Activated naive CD8-positive, alpha-beta T cell (primary cell): ENCODE data around the gene CSF1.

ENCODE experiments used
- H3K27ac Mint-ChIP-seq: one replicate; pipeline ENCODE4 v1.8.0; 2021; ENCODE audit warnings: mixed read lengths
- H3K27me3 Mint-ChIP-seq: one replicate; pipeline ENCODE4 v1.8.0; 2021; ENCODE audit warnings: mixed read lengths
- H3K36me3 Mint-ChIP-seq: one replicate; pipeline ENCODE4 v1.8.0; 2021; ENCODE audit warnings: mixed read lengths
- H3K4me1 Mint-ChIP-seq: one replicate; pipeline ENCODE4 v1.8.0; 2021; ENCODE audit warnings: low read depth, mixed read lengths
- H3K4me3 Mint-ChIP-seq: one replicate; pipeline ENCODE4 v1.8.0; 2021; ENCODE audit warnings: mild to moderate bottlenecking, mixed read lengths
- H3K9me3 Mint-ChIP-seq: one replicate; pipeline ENCODE4 v1.8.0; 2021; ENCODE audit warnings: low read depth, mixed read lengths

Gene CSF1

DNA sequence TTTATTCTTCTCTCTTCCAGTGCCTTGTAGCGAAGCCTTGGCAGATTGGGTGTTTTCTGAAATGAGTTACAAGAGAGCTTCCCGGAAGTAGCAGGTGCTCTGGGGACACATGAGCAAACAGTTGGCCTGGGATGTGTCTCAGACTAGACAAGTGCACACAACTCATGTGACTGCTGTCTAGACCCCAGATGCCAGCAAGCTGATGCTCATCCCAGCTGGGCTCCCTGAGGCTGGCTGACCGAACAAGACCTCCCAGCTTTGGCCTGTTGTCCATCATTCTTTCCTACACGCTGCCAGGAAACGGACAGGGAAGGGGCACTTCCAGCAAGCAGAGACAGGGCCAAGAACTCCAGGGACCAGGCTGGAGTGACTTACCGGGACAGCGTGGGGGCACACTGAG is 18.7 kb upstream of the CSF1 start:
- Mint-ChIP-seq H3K27ac (peak overlapping the region; percentile 28), H3K27me3 (no peaks in the 10 kb centered on the region), H3K9me3 (no peaks in the 10 kb centered on the region), H3K4me1 (peaks cover 25% of the 10 kb centered on the region), H3K4me3 (no peak overlapping the region), H3K36me3 (no peaks in the 10 kb centered on the region)

DNA sequence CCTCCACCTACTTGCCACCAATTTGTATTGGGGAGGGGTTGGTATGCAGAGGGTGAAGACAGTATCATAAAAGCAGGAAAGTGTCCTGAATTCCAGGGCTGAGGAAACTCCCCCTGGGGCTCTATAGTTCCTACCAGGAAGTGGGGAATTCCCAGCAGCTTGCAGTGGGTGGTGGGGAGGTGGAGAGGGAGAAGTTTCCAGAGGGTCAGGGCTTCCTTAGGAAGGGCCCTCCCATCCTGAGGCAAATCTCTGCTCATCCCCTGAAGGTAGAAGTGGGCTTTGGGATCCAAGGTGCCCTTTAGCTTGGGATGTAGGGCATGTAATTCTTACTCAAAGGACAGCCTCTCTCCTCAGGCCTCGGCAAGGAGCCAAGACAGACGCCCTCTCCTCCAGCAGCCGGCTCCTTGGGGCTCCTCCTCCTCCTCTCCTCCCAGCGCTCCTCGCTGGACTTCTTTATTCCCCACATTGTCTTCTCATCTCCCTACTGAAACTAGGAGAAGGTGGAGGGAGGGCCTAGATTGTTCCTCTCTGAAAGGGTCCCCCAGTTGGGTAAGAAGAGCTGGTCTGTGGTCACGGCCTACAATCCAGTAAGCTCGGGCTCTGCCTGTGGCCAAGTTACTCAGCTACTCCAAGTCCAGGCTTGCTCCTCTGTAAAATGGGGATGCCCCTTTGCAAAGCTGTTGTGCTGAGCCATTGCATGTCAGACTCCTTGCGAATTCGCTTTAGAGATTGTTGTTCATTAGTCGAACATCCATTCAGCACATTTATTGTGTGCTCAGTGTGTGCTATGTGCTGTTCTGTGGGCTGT is 17.9 kb upstream of the CSF1 start:
- Mint-ChIP-seq H3K27ac (no peak overlapping the region), H3K27me3 (no peaks in the 10 kb centered on the region), H3K4me3 (no peak overlapping the region), H3K4me1 (peaks cover 25% of the 10 kb centered on the region), H3K9me3 (no peaks in the 10 kb centered on the region), H3K36me3 (no peaks in the 10 kb centered on the region)

DNA sequence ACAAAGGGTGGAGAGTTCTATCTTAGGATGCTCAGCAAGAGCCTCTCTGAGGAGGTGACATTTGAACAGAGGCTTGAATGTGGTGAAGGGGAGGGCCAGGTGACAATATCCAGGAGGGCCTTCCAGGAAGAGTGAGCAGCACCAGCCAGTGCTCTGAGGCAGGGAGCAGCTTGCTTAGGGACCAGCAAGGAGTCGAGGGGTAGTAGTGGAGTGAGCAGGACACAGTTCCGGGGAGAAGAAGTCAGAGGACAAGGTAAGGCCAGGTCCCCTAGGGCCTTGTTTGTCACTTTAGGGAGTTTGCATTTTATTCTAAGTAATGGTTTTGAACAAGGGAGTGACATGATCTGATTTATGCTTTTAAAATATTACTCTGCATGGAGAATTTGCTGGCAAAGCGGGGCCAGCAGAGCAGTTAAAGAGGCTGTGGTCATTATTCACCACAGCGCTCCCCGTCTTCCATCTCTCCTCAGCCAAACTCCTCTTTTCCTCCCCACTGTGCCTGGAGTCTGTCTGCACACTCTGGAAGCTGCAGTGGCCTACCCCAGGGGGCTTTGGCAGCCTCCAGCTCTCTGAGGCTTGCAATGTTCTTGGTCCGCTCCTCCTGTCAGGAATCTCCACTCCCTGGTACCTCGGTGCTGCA is 17.0 kb upstream of the CSF1 start:
- Mint-ChIP-seq H3K4me3 (no peak overlapping the region), H3K27me3 (no peaks in the 10 kb centered on the region), H3K27ac (no peak overlapping the region), H3K36me3 (no peaks in the 10 kb centered on the region), H3K9me3 (no peaks in the 10 kb centered on the region), H3K4me1 (peaks cover 25% of the 10 kb centered on the region)

DNA sequence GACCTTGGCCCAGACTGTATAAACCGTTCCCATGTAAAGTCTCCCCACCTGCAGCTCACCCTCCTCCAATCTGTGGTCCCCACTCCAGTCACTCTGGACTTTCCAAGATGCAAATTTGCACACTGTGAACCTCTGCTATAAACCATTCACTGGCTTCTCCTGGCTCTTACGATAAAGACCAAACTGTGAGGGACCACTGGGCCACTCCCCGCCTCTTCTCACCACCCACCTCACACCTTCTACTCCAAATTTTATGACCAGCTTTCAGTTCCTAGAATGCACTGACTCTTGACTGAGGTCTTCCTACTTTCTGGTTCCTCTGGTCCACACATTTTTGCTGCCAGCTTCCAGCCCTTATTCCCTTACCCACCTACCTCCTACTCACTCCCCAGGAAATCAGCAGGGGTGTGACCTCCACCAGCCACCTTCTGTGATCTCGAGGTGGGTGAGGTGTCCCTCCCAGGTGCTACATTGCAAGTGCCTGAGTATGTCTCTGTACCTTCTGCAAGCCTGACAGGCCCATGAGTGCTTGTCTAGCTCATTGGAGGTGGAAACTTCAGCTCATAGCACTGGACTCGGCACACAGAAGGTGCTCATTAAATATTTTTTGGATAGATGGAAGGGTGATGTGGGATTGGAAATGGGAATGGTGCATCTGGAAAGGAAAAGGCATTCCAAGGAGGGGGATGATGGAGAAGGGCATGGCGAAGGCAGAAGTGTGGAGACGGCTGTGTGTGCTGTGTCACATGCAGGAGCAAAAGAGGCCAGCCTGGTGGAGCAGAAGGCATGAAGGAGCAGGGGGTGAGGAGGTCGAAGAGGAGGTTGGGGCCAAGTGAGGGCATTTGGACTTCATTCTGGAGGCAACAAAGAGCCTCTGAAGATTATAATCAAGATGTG is 15.6 kb upstream of the CSF1 start:
- no peaks in the 10 kb centered on the region for H3K27me3 Mint-ChIP-seq
- no peaks in the 10 kb centered on the region for H3K9me3 Mint-ChIP-seq
- no peak overlapping the region for H3K4me3 Mint-ChIP-seq
- H3K36me3 Mint-ChIP-seq: no peaks in the 10 kb centered on the region
- no peak overlapping the region for H3K27ac Mint-ChIP-seq
- H3K4me1 Mint-ChIP-seq: peaks cover 23% of the 10 kb centered on the region

DNA sequence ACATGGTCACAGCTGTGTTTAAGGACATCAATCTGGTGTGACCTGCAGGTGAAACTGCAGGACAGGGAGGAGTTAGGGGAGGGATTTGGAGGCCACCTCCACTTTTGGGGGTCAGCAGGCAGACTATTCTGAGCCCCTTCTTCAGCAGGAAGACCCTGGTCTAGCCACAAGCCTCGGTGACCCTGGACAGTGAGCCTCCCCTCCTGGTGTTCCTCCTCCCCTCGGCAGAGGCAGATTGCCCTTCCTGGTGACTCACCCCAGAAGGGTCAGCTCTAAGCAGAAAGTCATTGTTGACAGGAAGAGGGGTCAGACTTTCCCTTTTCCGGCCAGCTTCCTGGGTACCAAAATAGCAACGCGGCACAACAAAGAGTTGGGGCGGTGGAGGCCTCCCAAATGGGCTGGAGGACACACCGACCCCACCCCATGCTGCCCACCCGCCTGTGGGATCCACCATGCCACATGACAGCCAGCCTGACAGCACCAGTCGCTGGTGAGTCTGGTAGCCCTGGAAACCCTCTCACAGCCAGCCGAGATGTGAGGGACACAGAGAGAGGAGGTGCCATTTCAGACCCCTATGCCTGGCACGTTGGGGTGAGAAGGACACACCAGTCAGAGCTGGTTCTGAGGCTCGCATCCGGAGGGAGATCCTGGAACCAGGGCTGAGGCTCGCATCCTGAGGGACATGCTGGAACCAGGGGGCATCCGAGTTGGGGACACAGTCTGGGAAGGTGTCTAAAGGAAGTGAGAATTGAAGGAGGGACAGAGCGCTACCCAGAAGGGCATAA is 14.7 kb upstream of the CSF1 start:
- Mint-ChIP-seq H3K36me3 (no peaks in the 10 kb centered on the region), H3K27me3 (no peaks in the 10 kb centered on the region), H3K4me3 (no peak overlapping the region), H3K9me3 (no peaks in the 10 kb centered on the region), H3K4me1 (peaks cover 16% of the 10 kb centered on the region), H3K27ac (no peak overlapping the region)

DNA sequence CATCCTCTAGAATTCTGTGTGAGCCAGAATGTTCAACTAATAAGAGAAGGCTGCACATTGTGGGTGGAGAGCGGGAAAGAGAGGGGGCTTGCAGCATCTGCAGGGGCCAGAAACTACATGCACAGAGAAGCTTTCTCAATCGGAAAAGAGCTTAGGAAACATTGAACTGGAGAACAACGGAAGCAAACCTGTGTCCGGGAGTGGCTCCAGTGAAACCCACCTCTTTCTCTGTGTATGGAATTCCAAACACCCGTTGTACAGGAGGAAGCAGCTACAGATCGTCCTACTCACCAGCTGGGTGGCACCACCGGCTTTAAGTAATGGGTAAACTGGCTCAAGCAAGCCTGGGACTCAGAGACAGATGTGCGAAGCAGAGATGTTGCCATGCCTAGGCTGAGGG is 14.0 kb upstream of the CSF1 start:
- Mint-ChIP-seq H3K9me3 (no peaks in the 10 kb centered on the region), H3K4me1 (peaks cover 10% of the 10 kb centered on the region), H3K27me3 (no peaks in the 10 kb centered on the region), H3K4me3 (no peak overlapping the region), H3K36me3 (no peaks in the 10 kb centered on the region), H3K27ac (no peak overlapping the region)

DNA sequence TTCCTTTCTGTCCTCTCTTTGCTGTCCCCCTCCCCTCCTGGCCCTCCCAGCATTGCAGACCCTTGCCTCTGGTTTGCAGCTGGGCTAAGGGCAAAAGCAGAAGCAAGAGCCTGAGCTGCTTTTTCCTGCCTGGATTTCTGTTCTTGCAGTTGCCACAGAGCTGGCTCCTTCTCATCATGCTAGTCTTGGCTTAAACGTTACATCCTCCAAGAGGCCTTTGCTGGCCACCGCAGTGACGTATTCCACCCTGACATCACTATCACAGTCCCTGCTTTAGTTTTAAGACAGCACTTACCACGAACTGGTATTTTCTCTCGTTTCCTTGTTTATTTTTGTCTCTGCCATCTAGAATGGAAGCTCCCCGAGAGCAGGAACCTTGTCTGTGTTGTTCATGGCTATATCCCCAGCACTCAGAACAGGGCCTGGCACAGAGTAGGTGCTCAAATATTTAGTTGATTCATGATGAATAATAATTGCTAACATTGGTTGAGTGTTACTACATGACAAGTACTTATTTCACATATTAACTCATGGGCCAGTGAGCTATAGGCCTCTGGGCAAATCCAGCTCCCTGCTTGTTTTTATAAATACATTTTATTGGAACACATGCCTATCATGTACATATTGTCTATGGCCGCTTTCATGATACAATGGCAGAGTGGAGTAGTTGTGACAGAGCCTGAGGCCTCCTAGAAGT is 13.2 kb upstream of the CSF1 start:
- Mint-ChIP-seq H3K36me3 (no peaks in the 10 kb centered on the region), H3K4me3 (no peak overlapping the region), H3K27me3 (no peaks in the 10 kb centered on the region), H3K4me1 (peaks cover 6% of the 10 kb centered on the region), H3K27ac (no peak overlapping the region), H3K9me3 (no peaks in the 10 kb centered on the region)

DNA sequence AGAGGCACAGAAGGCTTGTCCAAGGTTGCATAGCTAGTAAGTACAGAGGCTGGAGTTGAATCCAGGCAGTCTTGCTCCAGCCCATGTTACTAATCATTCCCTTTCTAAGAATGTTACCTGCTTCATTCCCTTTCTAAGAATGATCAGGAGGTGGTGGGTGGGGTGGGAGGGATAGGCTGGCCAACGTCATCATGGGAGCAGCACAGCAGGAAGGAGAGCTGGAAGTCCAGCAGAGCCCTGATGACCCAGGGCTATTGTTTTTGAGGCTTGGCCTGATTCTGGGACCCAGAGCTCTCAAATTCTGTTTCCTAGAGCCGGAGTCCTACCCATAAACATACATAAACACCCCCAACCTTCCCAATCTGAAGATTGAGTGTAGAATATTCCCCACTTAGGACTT is 11.8 kb upstream of the CSF1 start:
- Mint-ChIP-seq H3K27me3 (no peaks in the 10 kb centered on the region), H3K4me1 (peaks cover 8% of the 10 kb centered on the region), H3K27ac (no peak overlapping the region), H3K9me3 (no peaks in the 10 kb centered on the region), H3K36me3 (no peaks in the 10 kb centered on the region), H3K4me3 (no peak overlapping the region)

DNA sequence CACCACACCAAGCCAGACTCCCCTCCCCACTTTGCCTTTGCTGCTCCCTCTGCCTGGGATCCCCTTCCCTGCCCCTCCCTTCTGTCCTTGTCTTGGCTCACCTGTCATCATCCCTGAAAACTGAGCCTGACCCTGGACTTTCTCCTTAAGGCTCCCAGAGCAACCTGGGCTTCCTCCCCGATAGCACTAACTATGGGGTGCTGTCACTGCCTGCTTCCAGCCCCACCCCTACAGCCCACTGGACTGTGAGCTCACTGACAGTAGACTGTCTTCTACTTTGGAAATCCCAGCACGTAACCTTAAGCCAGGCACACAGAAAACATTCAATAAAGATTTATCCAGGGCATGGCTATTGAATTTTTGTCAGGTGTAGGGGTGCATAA is 9.5 kb upstream of the CSF1 start:
- Mint-ChIP-seq H3K36me3 (peaks cover 4% of the 10 kb centered on the region), H3K27me3 (no peaks in the 10 kb centered on the region), H3K9me3 (no peaks in the 10 kb centered on the region), H3K4me1 (peaks cover 18% of the 10 kb centered on the region), H3K27ac (no peak overlapping the region), H3K4me3 (no peak overlapping the region)

DNA sequence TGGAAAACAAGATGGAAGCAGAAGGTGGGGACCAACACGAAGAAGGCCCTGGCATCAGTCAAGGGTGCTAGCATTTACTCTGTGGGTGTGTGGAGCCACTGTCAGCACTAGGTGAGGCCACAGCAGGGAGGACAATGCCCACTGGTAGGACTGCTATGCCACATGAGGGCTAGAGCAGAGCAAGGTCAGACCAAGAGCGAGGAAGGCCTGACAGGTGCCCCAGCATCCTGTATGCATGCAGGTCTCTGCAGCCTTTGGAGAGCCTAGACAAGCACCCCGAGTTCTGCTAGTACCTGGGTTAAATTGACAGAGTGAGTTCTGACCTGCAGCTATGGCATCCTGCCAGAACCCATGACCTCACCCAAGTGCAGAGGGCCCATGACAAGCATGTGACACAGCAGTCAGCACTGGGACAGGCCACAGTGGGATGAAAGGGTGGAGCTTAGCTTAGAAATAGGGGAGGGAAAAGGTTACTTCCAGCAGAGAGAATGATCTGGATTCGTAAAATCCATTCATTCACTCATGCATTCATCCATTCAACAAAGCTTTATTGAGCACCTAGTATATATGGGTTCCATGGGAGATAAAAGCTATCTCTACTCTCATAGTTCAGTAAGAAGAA is 9.0 kb upstream of the CSF1 start:
- peaks cover 23% of the 10 kb centered on the region for H3K4me1 Mint-ChIP-seq
- no peak overlapping the region for H3K4me3 Mint-ChIP-seq
- H3K9me3 Mint-ChIP-seq: no peaks in the 10 kb centered on the region
- peaks cover 4% of the 10 kb centered on the region for H3K36me3 Mint-ChIP-seq
- H3K27ac Mint-ChIP-seq: no peak overlapping the region
- no peaks in the 10 kb centered on the region for H3K27me3 Mint-ChIP-seq

DNA sequence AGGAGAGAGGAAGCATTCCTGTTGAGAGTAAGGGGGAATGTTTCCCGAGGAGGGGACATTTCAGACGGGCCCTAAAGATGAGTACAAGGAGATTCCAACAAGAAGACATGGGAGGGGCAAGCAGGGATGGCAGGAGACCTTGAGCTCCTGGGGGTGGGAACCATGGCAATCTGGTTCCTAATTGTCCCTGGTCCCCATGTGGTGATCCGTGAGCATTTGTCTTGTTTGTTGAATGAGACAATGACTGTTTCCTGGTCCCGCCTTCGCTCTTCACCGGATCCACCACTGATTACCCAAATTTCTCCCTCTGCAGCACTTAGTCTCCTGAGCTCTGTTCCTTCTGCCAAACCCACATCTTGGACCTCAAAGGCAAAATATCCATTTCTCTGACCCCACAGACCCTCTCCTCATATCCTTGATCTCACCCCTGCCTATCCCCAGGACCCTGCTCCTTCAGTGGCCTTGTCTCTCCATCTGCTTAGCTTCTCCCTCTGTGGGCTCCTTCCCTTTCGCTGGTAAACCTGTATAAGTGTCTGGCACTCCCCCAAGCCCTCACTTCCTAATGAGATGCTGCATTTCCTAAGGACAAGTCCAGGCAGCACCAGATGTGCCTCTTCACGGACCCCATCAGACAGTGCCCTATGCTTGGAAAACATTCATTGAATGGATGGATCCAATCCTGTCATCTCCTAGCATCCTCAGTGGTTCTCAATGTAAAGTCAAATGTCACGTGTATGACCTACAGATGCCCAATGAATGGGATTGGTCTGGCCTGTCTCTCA is 8.3 kb upstream of the CSF1 start:
- peaks cover 29% of the 10 kb centered on the region for H3K4me1 Mint-ChIP-seq
- peaks cover 4% of the 10 kb centered on the region for H3K36me3 Mint-ChIP-seq
- no peak overlapping the region for H3K27ac Mint-ChIP-seq
- H3K4me3 Mint-ChIP-seq: no peak overlapping the region
- no peaks in the 10 kb centered on the region for H3K27me3 Mint-ChIP-seq
- H3K9me3 Mint-ChIP-seq: no peaks in the 10 kb centered on the region

DNA sequence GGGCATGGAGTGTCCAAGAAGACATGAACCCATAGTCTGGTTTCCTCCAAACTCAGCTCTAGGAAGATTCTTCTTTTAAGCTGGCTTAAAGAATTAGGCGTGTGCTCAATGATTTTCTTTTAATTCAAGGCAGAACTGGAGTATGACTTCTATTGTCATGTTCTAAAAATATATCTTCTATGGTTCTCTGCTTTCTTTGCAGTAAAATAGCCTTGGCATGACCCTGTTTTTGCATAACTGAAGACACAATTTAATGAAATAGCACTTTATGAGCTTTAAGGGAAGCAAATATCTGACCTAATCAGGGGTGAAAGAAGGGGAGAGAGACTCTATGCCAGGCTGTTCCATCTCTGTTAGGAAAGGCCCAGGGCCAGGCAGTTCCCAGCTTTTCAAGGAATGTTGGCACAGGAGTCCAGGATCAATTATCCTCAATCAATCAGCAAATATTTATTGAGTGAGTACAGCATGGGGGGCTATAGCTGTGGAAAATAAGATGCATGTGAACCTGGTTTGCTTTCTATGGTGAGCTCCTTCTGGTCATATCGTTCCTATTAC is 7.2 kb upstream of the CSF1 start:
- no peaks in the 10 kb centered on the region for H3K9me3 Mint-ChIP-seq
- H3K4me3 Mint-ChIP-seq: no peak overlapping the region
- H3K27me3 Mint-ChIP-seq: no peaks in the 10 kb centered on the region
- peaks cover 4% of the 10 kb centered on the region for H3K36me3 Mint-ChIP-seq
- H3K27ac Mint-ChIP-seq: peak overlapping the region; percentile 54
- peaks cover 39% of the 10 kb centered on the region for H3K4me1 Mint-ChIP-seq
